HG03064 (cell line): Measurements from ENCODE around the gene CUL4B.
"Not testable (repeated sequence)": the region's sequence is repeated elsewhere in the genome, so short reads cannot be mapped to it uniquely, and the experiment has no call there.

ENCODE experiments used
- ATAC-seq: cut with Tn5 transposase; IDR thresholded peaks from one replicate; pipeline ENCODE4 v1.9.1; 2021; ENCODE audit warnings: low read depth; ENCODE audit not compliant: unreplicated experiment

CUL4B gene

DNA sequence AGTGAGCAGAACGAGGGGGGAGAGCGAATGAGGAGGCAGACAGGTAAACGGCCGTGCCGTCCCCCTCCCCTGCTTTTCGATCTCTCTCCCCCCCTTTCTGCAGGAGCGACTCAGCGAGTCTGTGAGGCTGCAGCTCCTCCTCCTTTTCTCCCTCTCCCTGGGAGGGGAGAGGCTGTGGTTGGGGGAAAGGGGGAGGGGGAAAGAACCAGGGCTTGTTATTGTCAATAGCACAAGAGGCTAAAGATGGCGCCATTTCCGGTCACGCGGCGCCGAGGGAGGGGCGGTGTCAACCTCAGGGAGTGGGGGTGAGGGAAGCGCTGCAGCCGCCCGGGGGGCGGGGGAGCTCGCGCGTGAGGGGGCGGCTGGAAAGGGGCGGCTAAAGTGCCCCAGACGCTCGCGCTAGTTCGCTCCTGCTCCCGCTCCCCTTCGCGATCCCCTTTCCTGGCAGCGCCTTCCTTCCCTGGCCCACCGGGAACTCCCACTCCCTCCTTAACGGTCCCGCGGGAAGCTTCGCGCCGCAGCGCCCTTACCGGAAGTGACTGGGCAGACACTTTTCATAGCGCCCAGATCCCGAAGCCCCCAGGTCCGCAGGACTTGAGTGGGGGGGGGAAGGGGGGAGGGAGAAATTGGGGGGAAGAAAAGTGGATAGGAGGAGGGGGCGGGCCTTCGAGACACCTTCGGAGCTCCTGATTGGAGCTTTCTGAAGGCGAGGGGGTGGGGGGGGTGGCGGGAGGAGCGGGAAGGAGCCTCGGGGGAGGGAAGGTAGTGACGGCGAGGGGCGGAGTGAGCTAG is at the start of gene CUL4B:
CUL4B (minus strand) TSS at position 121 of the 792 bp plus-strand sequence. CDS start 324 bp downstream, outside the sequence.
- peak; percentile 80 for ATAC-seq

DNA sequence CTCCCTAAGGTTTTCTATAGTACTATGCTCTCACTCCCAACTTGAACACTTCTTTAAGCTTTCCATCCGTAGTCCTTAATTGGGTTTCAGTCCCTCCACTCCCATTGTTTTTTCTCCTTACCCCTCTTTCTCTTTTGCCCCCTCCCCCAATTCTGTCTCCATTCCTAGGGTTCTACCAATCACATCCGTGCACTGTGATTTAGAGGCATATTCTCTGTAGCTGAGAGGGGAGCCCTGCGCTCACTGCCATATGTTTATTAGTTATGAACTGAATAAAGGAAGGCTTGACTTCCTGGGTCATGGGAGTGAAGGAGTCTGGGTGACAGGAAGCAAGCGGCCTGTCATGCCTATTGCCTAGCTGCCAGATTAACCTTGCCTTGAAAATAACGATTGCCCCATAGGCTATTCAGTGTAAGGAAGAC is 43.6 kb upstream of the CUL4B start:
- ATAC-seq, result no peak

DNA sequence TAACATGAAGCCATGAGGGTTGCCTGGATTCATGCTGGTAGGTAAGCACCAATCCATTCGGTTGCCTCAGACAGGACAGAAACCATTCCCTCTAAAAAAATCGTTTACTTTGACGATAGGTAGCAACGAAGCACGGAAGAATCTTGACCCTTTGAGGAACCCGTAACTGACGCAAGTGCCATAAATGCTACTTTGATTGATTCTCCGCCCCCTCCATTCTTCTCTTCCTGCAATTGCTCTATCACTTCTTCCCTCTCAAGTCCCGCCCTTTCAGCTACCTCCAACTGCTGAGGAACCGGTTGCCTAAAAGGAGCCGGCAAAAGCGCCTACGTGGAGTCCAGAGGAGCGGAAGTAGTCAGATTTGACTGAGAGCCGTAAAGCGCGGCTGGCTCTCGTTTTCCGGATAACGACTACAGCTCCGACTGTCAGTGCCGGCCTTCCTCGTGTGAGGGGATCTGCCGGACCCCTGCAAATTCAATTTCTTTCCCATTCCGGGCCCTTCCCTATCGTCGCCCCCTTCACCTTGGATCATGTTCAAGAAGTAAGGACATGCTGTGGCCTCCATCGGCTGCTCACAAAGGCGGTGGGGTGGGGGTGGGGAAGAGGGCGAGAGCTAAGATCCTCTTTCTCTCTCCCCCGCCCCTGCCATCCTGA is 43.1 kb upstream of the CUL4B start, which contains the start of gene MCTS1:
MCTS1 (plus strand) TSS at position 395 of the 654 bp plus-strand sequence; CDS start at position 531, 136 bp downstream.
- peak; percentile 82 for ATAC-seq

DNA sequence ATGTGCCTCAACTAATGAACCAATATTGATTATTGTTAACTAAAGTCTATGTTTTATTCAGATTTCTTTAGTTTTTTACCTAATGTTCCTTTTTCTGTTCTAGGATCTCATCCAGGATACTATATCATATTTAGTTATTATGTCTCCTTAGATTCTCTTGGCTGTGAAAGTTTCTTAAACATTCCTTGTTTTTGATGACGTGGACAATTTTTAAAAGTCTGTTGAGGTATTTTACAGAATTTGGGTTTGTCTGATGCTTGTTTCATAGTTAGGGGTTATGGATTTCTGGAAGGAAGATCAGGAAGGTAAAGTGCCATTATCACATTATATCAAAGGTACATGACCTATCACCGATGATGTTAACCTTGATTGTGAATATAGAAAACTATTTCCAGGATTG is 24.9 kb upstream of the CUL4B start:
- ATAC-seq, result no peak

DNA sequence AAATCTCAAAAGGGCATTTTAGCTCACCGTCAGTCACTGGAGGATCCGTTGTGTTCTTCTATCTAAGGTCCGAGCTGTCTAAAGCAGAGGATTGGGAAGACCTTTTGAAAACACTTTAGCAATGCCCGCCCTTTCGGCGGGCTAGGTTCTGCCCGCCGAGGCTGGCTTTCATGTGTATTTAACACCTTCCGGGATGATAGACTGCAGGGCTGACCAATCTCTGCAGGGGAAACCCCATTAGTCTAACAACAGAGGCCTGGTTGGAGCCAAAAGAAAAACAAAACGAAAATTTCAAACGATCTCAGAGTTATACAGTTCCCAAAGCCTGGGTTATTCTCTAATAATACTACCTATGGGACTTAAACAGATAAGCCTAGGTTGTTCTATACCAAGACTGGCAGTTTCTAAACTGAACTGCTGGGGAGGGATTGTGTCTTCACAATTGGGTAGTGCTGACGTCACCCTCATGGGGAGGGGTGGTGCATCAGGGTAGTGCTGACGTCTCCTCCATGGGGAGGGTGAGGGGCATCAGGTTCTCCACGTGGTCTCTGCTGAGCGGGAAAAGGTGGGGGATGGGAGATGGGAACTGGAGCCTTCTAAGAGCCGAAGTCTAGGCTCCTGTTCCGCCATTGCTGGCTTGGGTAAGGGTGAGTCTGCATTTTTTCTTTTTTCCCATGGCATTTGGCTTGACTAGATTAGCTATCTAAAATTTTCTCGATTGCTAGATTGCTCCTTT is 14.8 kb upstream of the CUL4B start:
- no peak for ATAC-seq

DNA sequence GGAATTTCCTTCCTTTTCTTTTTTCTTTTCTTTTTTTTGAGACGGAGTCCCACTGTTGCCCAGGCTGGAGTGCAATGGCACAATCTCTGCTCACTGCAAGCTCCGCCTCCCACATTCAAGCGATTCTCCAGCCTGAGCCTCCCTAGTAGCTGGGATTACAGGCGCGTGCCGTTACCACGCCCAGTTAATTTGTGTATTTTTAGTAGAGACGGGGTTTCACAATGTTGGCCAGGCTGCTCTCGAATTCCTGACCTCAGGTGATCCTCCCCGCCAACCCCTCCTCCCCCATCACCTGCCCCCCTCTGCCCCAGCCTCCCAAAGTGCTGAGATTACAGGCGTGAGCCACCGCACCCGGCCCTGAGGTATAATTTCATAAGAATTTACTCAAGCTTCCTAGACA is 13.0 kb upstream of the CUL4B start:
- not testable (repeated sequence) for ATAC-seq

DNA sequence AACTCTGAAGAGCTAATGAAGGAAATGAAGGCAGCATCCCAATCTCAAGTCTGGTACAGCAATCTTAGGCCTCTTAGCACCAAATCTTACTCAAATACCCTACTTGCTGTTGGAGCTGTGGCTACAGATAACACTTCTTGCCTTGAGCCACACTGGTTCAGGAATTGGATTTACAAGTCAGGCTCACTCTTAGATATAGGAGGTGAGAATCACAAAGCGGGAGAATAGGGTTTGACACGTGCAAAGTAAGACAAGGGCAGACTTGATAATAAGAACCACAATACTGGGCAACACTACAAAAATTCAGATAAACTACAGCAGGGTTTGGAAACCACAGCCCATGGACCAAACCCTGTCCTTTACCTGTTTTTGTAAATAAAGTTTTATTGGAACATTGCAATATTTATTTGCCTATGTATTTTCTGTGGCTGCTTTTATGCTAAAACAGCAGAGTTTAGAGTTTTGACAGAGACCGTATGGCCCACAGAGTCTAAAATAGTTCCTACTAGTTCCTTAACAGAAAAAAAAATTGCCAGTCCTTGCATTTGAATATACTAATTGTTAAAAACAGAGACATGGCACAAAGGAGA is 9.3 kb upstream of the CUL4B start:
- ATAC-seq, result no peak

DNA sequence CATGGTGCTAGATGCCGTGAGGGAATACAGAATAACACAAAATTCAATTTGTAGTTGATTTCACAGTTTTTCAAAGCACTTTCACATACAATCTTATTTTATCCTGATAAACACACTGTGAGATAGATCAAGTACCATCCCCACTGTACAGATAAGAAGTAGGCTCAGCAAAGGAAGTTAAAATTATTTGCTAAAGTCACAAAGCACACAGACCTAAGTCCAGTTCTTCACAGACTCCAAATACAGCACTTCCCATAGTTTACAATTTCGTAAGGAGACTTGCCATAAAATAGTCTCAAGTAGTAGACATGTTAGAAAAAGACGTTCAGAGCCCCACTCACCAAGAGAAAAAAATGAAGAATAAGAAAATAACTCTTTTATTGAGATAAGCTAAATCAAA is 7.8 kb upstream of the CUL4B start:
- ATAC-seq, result no peak

DNA sequence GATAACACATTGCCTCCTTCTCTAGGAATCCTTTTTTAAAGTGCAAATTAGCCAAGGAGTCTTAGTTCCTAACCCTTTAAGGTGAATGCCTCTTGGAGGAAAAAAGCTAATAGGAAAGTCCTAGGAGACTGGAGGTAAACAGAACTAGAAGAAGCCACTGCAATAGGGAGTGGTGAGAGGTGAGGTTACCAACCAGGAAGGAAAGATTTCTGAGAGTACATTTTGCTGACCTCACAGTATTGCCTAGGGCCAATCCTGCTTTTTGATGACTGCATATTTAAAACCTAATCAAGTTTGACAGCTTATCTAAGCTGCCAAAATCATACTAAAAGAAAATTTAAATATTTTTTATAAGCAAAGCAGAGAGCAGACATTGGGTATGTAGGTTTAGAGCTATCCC is 7.3 kb upstream of the CUL4B start:
- no peak for ATAC-seq

DNA sequence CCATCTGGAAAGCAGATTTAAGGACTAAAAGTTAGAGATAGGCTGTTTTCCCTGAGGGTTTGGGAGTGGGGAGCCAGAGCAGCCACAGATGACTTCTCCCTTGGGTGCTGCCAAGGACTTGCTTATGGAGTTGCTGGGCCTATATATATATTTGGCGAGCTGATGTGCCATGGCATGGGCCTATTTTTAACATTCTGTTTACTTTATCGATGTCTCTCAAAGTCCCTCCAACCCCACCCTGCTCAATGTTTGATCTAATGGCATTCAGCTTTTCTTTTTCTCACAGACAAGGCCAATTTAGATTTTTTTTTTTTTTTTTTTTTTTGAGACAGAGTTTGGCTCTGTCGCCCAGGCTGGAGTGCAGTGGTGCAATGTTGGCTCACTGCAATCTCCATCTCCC is 6.1 kb upstream of the CUL4B start:
- no peak for ATAC-seq

DNA sequence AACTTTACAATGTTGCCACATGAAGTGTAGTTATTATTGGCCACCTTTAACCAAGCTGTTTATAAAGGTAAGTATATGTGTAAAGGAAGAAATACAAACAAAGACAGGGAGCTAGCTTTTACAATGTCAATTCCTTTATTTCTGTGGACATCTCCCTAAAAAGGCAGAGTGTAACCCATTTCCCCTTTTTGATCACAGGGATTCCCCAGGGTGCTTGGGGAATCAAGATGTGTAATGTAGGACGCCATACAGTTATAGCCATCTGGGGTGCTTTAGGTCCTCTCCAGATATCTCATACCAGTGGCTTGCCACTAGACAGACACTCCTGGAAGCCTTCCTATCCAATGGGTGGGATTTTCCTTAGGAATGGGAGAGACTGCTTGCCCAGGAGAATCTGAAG is 4.2 kb upstream of the CUL4B start:
- no peak for ATAC-seq

DNA sequence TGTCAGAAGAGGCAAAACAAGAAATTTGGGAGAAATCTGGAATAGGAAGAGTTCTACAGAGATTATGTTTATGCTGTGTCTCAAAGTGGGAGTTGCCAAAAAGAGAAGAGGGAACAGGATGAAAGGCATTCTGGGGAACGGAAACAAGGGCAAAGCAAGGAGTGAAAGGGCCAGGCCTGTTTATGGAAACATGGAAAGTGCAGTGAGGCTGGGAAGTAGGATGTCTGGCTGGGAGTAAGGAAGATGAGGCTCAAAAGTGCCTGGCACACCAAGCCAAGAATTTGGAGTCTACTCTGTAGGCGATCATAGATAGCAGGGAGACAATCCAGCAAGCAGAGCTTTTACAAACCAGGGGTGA is 1.8 kb upstream of the CUL4B start:
- ATAC-seq, result no peak

DNA sequence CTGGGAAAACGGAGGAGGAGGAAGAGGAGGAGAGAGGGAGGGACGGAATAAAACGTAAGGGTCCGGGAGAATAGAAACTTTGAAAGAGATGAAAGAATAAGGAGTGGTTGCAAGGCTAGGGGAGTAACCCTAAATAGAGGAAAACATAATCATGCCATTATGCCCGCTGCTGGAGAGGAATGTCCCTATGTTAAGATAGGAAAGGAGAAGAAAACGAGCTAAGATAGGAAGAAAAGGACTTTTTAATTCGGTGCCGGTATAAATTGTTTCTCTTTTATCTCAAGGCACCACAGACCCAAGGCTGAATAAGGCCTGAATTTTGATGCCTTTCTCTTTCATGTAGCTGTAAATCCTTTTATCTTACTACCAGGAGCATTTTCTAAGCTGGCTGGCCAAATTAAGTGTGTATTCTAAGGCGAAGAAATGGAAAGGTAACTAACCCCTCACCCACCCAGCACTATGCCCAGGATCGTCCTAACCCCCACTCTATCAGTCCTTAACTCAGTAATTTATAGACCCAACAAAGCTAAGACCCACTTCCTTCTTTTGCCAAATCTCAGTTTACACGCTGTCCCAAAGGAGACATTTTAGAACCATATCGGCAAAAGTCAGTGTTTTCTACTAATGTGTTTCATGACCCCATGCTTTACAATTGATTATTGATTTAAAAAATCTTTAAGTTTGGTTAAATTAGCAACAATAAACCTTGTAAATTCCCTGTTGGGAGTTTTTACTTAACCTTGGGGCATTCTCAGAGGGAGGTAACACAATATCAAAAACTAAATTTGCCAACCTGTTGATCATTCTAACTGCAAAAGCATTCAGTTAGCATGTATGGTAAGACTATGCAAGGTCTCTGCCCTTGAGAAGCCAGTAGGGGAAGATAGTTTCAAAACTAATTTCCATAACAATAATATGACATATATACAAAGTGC is 1.1 kb upstream of the CUL4B start:
- ATAC-seq, result no peak

DNA sequence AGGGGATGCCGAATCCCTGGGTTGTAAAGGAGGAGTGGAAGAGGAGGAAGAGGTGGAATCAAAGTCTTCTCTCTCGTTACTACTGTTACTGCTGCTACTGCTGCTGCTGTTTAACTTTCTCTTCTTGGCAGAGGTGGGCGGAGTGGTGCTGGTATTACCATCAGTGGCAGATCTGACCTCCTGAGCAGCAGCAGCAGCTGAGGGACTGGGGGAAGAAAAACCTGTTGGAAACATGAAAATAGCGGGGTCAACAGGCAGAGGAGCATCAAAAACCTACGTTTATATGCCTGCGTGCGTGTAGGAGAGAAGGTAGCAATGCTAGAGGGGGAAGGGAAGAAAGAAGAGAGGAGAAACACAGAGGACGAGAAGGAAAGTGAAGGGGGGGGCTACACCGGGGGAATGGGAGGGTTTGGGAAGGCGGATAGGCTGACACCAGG is 339 bp downstream of the CUL4B start:
- ATAC-seq, result no peak

DNA sequence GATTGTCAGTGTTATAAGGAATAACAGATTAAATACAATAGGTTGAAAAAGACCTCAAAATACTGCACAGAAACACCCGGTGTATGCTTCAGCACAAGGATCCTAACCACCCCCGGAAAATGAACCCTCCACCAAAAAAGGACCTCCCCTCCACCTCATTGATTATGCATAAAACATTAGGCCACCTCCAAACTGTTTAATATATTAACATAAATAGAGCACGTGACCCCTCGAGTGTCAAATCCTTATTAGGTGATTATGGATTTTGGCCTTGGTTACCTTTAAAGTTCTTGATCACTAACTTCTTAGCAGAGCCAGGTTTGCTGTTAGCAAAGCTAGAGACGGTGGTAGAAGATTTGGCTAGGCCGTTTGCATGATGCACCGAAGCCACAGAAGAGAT is 958 bp downstream of the CUL4B start:
- ATAC-seq, result no peak

DNA sequence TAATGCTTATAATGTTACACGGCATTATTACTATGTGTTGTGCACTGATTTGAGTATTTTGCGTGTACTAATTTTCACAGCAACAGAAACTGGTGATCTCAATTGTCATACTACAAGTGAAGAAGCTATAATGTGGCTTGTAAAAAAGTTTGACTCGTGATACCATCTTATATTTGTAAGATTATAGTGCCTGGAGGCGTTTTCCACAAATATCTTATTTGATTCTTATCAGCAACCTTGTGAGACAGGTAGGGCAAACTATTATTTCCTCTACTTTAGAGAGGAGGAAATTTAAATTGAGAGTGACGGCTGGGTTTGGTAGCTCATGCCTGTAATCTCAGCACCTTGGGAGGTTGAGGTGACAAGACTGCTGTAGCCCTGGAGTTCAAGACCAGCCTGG is 4.5 kb downstream of the CUL4B start:
- ATAC-seq, result no peak

DNA sequence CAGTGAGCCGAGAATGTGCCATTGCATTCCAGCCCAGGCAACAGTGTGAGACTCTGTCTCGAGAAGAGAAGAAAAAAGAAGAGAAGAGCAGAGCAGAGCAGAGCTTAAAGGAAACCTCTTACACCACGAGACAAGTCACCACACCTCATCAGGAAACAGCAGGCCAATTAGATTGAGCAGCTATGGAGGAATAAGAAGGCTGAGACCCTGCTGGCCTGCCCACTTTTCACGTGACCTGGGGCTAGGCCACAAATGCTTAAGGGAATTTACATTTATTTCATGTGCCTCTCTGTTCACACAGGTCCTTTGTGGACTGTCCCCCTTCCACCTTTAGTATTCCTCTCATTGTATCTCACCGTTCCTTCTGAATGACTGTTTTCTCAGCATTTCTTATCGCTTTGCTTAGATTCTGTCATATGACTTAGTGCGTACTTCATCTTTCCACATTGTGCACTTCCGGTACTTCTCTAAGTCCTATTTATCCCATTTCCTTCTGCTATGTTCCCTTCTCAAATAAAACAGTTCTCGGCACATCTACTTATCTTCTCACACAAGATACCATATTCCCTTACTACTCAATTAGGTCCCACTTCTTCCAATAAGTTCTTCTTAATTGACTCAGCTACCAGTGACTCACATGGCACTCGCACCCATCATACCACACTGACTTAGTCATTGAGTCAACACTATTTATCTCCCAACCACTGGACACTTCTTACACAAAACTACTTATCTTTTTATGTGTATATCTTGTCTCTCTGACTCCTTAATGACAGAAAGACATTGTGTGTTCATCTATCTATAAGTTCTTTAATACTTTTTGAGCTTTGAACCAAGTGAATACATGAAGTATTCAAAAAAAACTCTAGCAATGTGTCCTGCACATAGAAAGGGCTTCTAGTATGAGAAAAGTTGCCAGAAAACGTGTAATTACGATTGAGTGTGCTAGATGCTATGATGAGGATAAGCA is 11.0 kb downstream of the CUL4B start:
- no peak for ATAC-seq

DNA sequence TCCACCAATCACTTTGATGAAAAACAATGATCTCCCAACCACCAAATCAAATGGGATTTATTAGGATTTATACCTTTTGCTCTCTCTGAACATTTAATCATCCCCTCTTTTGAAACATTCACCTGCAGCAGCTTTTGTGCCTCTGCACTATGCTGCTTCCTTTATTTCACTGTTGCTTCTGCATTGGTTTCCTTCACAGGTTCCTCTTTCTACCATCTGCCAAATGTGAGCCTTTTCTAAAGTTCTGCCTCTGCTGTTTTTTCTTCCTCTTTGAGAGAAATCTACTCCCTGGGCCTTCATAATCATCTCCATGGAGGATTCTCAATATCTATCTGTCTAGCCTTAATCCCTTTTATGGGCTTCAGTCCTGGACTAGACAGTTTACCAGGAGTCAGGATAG is 24.7 kb downstream of the CUL4B start:
- no peak for ATAC-seq
